Measurements from ENCODE around the gene CASZ1. TPM values are rescaled to one million over a fixed set of nuclear protein-coding genes. Genes with fewer than 3 reads are reported as not detected.

CASZ1 gene
- total RNA-seq, 1 experiment from 2014 or later = 11.7 TPM

GRCh38 chr1:10735563-10736305, 60.7 kb downstream of the CASZ1 start:
- ATAC-seq = no peak
- CTCF ChIA-PET = interaction anchor here (0.6 to 1.3 kb wide), 3 partner anchors 43 to 184 kb away, joined by 3 to 4 read pairs (median 3); no protein-coding TSS in a partner anchor
- Mint-ChIP-seq H3K4me1 (peaks cover 46% of the 10 kb centered on the region), H3K4me3 (no peak overlapping the region), H3K9me3 (no peaks in the 10 kb centered on the region), H3K27me3 (ENCODE audit: low read depth) (no peaks in the 10 kb centered on the region), H3K36me3 (no peaks in the 10 kb centered on the region), H3K27ac (no peak overlapping the region)
- no peak for DNase-seq (ENCODE audit: low spot score)
- TF ChIP-seq MXD4 (CRISPR knock-in tag; IDR thresholded peaks at IDR 0.05; ENCODE audit: borderline replicate concordance) (no peak), CTCF (IDR thresholded peaks at IDR 0.05) (no peak), GTF2I (CRISPR knock-in tag; conservative IDR thresholded peaks at IDR 0.05) (no peak), ELF4 (CRISPR knock-in tag; IDR thresholded peaks at IDR 0.05; ENCODE audit: low read depth) (no peak), PREB (CRISPR knock-in tag; IDR thresholded peaks at IDR 0.05; ENCODE audit: borderline replicate concordance) (no peak), ZNF532 (CRISPR knock-in tag; IDR thresholded peaks at IDR 0.05; ENCODE audit: borderline replicate concordance) (no peak), ETV6 (CRISPR knock-in tag; IDR thresholded peaks at IDR 0.05) (no peak), ATF1 (CRISPR knock-in tag; IDR thresholded peaks at IDR 0.05) (no peak), GABPB1 (CRISPR knock-in tag; IDR thresholded peaks at IDR 0.05) (no peak), JUN (CRISPR knock-in tag; IDR thresholded peaks at IDR 0.05) (no peak), SMAD3 (CRISPR knock-in tag; IDR thresholded peaks at IDR 0.05; ENCODE audit: borderline replicate concordance) (no peak), KAT7 (CRISPR knock-in tag; IDR thresholded peaks at IDR 0.05; ENCODE audit: borderline replicate concordance) (no peak), TEAD4 (CRISPR knock-in tag; IDR thresholded peaks at IDR 0.05) (no peak), ZNF263 (CRISPR knock-in tag; IDR thresholded peaks at IDR 0.05; ENCODE audit: low read depth) (no peak), SP1 (CRISPR knock-in tag; conservative IDR thresholded peaks at IDR 0.05) (no peak), RELA (CRISPR knock-in tag; IDR thresholded peaks at IDR 0.05; ENCODE audit: borderline replicate concordance) (no peak), USF1 (CRISPR knock-in tag; IDR thresholded peaks at IDR 0.05) (no peak), RORB (CRISPR knock-in tag; IDR thresholded peaks at IDR 0.05) (no peak), STAT6 (CRISPR knock-in tag; conservative IDR thresholded peaks at IDR 0.05; ENCODE audit: low read depth) (no peak)
- POLR2A ChIA-PET = interaction anchor here (0.9 kb wide), 1 partner anchor 53 kb away, joined by 3 read pairs; no protein-coding TSS in a partner anchor

Data from WTC11 (cell line).